Mesendoderm (in vitro differentiated cells): ENCODE measurements around the gene SLC7A7.
A peak's percentile ranks its signal among the peaks of the same experiment; 100 is the strongest.

Source experiments
- DNase-seq: peaks from one replicate; pipeline ENCODE4 v3.0.0; 2013
- H2AK5ac ChIP-seq: 2 replicates; pipeline ENCODE4 v1.6.1; 2013; ENCODE audit warnings: low read length, inconsistent platforms
- H2BK120ac ChIP-seq: 2 replicates; pipeline ENCODE4 v1.6.1; 2013; ENCODE audit warnings: low read depth, mild to moderate bottlenecking, low read length, moderate library complexity, mixed read lengths
- H2BK15ac ChIP-seq: replicated peaks from 2 replicates; pipeline ENCODE4 v1.6.1; 2013; ENCODE audit warnings: low read depth, mild to moderate bottlenecking, moderate library complexity
- H2BK5ac ChIP-seq: 2 replicates; pipeline ENCODE4 v1.6.1; 2013; ENCODE audit warnings: low read length, inconsistent platforms
- H3K18ac ChIP-seq: 2 replicates; pipeline ENCODE4 v1.6.1; 2013; ENCODE audit warnings: mild to moderate bottlenecking, low read length, mixed read lengths
- H3K23ac ChIP-seq: one replicate; pipeline ENCODE4 v1.6.1; 2013; ENCODE audit warnings: low read length
- H3K27ac ChIP-seq: 2 replicates; pipeline ENCODE4 v1.5.1; 2013; ENCODE audit warnings: low read depth, mild to moderate bottlenecking, inconsistent platforms, low read length, moderate library complexity
- H3K27me3 ChIP-seq: 2 replicates; pipeline ENCODE4 v1.6.1; 2013; ENCODE audit warnings: low read length, control low read depth, mild to moderate bottlenecking, inconsistent platforms; ENCODE audit not compliant: insufficient read depth, poor library complexity
- H3K36me3 ChIP-seq: 2 replicates; pipeline ENCODE4 v1.6.1; 2013; ENCODE audit warnings: low read length, inconsistent platforms; ENCODE audit not compliant: control insufficient read depth, insufficient read depth
- H3K4ac ChIP-seq: one replicate; pipeline ENCODE4 v1.6.1; 2013; ENCODE audit warnings: low read depth, mild to moderate bottlenecking, low read length, moderate library complexity
- H3K4me1 ChIP-seq: 2 replicates; pipeline ENCODE4 v1.6.1; 2013; ENCODE audit warnings: low read depth, low read length, inconsistent platforms; ENCODE audit not compliant: control insufficient read depth
- H3K4me2 ChIP-seq: 2 replicates; pipeline ENCODE4 v1.6.1; 2013; ENCODE audit warnings: low read length
- H3K4me3 ChIP-seq: 2 replicates; pipeline ENCODE4 v1.5.1; 2013; ENCODE audit warnings: mild to moderate bottlenecking, low read length
- H3K56ac ChIP-seq: one replicate; pipeline ENCODE4 v1.6.1; 2013; ENCODE audit warnings: low read length
- H3K79me1 ChIP-seq: 2 replicates; pipeline ENCODE4 v1.6.1; 2013; ENCODE audit warnings: low read length, inconsistent platforms
- H3K79me2 ChIP-seq: 2 replicates; pipeline ENCODE4 v1.6.1; 2013; ENCODE audit warnings: mild to moderate bottlenecking, low read length; ENCODE audit not compliant: control insufficient read depth, insufficient read depth
- H3K9ac ChIP-seq: 2 replicates; pipeline ENCODE4 v1.6.1; 2013; ENCODE audit warnings: low read length, inconsistent platforms
- H4K5ac ChIP-seq: one replicate; pipeline ENCODE4 v1.6.1; 2013; ENCODE audit warnings: low read length
- H4K8ac ChIP-seq: one replicate; pipeline ENCODE4 v1.6.1; 2013; ENCODE audit warnings: low read depth, mild to moderate bottlenecking, control low read depth, low read length, moderate library complexity
- WGBS: extraction: QIAGEN DNeasy Blood & Tissue Kit; methylation state at CpG from one replicate; pipeline ENCODE4 v1.1.7; 2013; ENCODE audit warnings: low lambda C conversion rate, missing lambda C conversion rate; ENCODE audit not compliant: insufficient coverage; ENCODE audit errors: extremely low coverage; 5-methylcytosine and 5-hydroxymethylcytosine counted together

SLC7A7 gene

DNA sequence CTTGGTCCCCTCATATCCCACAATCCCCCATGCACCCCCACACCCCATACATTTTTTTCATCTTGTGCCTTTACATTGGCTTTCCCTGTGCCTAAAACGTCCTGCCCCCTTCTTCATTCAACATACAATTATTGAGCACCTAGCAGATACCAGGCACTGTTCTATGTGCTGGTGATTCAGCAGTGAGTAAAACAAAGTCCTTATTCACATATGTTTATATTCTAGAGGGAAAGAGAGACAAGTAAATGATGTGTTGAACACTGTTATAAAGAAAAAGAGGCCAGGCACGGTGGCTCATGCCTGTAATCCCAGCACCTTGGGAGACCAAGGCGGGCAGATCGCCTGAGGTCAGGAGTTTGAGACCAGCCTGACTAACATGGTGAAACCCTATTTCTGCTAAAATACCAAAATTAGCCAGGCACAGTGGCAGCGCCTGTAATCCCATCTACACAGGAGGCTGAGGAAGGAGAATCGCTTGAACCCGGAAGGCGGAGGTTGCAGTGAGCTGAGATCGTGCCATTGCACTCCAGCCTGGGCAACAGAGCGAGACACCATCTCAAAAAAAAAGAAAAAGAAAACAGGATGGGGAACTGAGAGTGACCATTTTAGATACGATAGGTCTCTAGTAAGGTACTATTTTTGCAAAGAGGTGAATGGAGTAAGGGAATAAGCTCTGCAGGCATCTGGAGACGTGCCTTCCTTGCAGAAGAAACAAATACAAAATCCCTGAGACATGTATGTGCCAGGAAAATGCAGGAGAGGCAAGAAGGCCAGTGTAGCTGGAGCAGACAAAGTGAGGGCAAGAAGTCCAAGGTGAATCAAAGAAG, 12.2 kb downstream of the SLC7A7 start:
- Histone ChIP-seq H3K4me2 (no peak overlapping the region), H2BK15ac (no peak overlapping the region), H2BK120ac (no peak overlapping the region), H2BK5ac (no peak overlapping the region), H3K18ac (no peak overlapping the region), H3K4me3 (no peak overlapping the region), H3K4me1 (no peaks in the 10 kb centered on the region), H4K8ac (no peak overlapping the region), H3K79me1 (no peaks in the 10 kb centered on the region), H4K5ac (no peak overlapping the region), H3K27ac (no peak overlapping the region), H3K79me2 (no peaks in the 10 kb centered on the region), H3K27me3 (no peaks in the 10 kb centered on the region), H3K56ac (no peak overlapping the region), H3K4ac (no peak overlapping the region), H3K9ac (no peak overlapping the region), H2AK5ac (no peak overlapping the region), H3K23ac (no peak overlapping the region), H3K36me3 (no peaks in the 10 kb centered on the region)
- no CpG with 5 or more reads among the region's 12 CpGs for WGBS
- DNase-seq: no peak

DNA sequence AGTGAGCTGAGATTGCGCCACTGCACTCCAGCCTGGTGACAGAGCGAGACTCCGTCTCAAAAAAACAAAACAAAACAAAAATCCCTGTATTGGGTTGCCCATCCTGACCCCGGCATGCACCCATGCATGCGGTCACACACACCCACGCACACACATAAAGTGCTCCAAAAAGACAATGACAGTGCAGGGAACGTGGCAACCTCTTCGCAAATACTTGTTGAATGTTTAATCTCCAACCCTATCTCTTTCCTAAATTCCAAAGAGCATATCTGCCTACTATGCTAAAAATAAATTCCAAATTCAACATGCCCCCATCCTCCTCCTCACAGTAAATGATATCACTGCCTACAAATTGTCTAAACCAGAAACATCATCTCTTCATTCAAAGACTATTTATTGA, 13.5 kb downstream of the SLC7A7 start:
- no peak overlapping the region for H3K9ac ChIP-seq
- no peak overlapping the region for H4K5ac ChIP-seq
- no peak overlapping the region for H3K4me3 ChIP-seq
- no peak overlapping the region for H2BK120ac ChIP-seq
- WGBS: no CpG with 5 or more reads among the region's 8 CpGs
- H3K27ac ChIP-seq: no peak overlapping the region
- no peaks in the 10 kb centered on the region for H3K36me3 ChIP-seq
- H2BK15ac ChIP-seq: no peak overlapping the region
- H3K27me3 ChIP-seq: no peaks in the 10 kb centered on the region
- H3K18ac ChIP-seq: no peak overlapping the region
- H3K23ac ChIP-seq: no peak overlapping the region
- no peak overlapping the region for H3K56ac ChIP-seq
- no peaks in the 10 kb centered on the region for H3K79me1 ChIP-seq
- no peak overlapping the region for H3K4me2 ChIP-seq
- H3K4ac ChIP-seq: no peak overlapping the region
- no peak overlapping the region for H2BK5ac ChIP-seq
- H4K8ac ChIP-seq: no peak overlapping the region
- no peaks in the 10 kb centered on the region for H3K79me2 ChIP-seq
- no peak for DNase-seq
- no peak overlapping the region for H2AK5ac ChIP-seq
- H3K4me1 ChIP-seq: peaks cover 5% of the 10 kb centered on the region

DNA sequence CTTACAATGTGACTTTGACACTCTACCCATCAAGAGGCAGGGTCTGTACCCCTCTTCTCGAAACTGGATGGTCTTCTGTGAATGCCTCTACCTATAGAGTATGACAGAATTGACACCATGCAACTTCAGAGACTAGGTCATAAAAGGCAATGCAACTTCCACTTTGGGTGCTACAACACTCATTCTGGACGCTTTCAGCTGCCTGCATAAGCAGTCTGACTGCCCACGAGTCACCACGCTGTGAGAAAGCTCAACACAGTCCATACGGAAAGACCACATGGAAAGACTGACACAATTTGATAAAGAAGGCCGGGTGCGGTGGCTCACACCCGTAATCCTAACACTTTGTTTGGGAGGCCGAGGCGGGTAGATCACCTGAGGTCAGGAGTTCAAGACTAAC, 14.9 kb downstream of the SLC7A7 start:
- Histone ChIP-seq H2AK5ac (no peak overlapping the region), H3K56ac (no peak overlapping the region), H3K4me2 (no peak overlapping the region), H3K36me3 (no peaks in the 10 kb centered on the region), H2BK120ac (no peak overlapping the region), H3K27me3 (no peaks in the 10 kb centered on the region), H2BK5ac (no peak overlapping the region), H2BK15ac (no peak overlapping the region), H3K23ac (no peak overlapping the region), H3K18ac (no peak overlapping the region), H3K4me3 (no peak overlapping the region), H3K79me1 (no peaks in the 10 kb centered on the region), H3K9ac (no peak overlapping the region), H3K79me2 (no peaks in the 10 kb centered on the region), H4K8ac (no peak overlapping the region), H4K5ac (no peak overlapping the region), H3K4ac (no peak overlapping the region), H3K27ac (no peak overlapping the region), H3K4me1 (peaks cover 7% of the 10 kb centered on the region)
- no peak for DNase-seq
- no CpG with 5 or more reads among the region's 10 CpGs for WGBS

DNA sequence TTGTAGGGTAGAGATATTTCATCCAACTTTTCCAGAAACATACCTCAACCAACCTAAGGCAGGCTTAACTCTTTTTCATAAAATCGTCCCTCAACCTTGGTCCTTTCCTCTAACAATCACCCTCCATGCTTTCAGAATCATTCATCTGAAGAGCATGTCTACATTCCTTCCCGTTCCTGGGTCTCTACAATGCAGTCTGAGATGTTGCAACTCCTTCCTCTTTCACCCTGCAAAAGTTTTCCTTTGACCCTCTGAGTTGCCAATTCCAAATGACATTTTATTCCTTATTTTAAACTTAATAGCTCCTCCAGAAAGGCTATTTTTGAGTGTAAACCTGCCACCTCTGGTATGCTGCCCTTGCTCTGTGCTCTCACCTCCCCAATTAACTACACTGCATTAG, 16.7 kb downstream of the SLC7A7 start:
- no peak overlapping the region for H2BK5ac ChIP-seq
- H3K4me3 ChIP-seq: no peak overlapping the region
- no peak overlapping the region for H3K4me2 ChIP-seq
- no peak overlapping the region for H4K5ac ChIP-seq
- no peaks in the 10 kb centered on the region for H3K27me3 ChIP-seq
- peaks cover 7% of the 10 kb centered on the region for H3K4me1 ChIP-seq
- no peak overlapping the region for H3K56ac ChIP-seq
- H2BK120ac ChIP-seq: no peak overlapping the region
- no peak overlapping the region for H3K4ac ChIP-seq
- H3K36me3 ChIP-seq: no peaks in the 10 kb centered on the region
- no peak overlapping the region for H3K27ac ChIP-seq
- no peak overlapping the region for H2BK15ac ChIP-seq
- no peak overlapping the region for H3K23ac ChIP-seq
- H3K18ac ChIP-seq: no peak overlapping the region
- H3K9ac ChIP-seq: no peak overlapping the region
- no peak for DNase-seq
- H4K8ac ChIP-seq: no peak overlapping the region
- no peaks in the 10 kb centered on the region for H3K79me2 ChIP-seq
- no peak overlapping the region for H2AK5ac ChIP-seq
- no CpG with 5 or more reads among the region's 2 CpGs for WGBS
- no peaks in the 10 kb centered on the region for H3K79me1 ChIP-seq

DNA sequence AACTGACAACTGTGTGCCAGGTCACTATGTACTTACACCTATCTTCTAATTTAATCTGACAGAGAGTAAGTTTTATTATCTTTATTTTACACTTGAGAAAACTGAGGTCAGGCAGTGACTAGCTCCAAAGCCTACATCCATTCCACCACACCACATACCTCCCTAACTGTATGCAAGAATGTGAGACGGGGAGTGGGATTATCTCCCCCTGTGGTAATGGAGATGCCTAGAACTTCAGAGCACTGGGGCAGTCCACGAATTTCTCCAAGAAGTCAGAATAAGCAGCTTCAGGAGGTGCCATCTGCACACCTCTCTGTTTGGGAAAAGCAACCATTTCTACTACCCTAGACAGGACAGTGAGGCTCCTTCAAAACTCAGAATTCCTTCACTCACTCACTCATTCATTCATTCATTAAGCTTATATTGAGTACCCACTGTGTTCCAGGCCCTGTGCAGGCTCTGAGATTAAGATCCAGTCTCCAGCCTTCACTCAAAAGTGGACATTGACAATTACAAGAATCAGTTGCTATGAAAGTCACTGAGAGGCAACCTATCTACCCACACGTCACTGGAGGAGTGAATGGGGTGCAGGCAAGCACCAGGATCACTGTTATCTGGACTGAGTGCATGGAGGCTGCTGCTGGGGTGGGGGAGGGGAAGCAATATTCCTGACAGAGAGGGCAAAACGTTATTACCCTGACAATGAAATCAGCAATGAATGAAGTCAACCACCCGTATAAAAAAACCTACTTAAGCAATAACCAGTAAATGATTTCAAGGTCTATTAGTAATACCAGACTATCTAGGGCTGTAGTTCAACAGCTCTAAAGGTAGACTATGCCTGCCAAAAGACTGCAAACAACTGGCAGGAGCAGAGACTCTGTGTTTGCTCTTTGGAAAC, 18.0 kb downstream of the SLC7A7 start:
- no peak overlapping the region for H3K4me2 ChIP-seq
- no peak overlapping the region for H2BK5ac ChIP-seq
- no peak overlapping the region for H2AK5ac ChIP-seq
- no peak overlapping the region for H4K5ac ChIP-seq
- H3K9ac ChIP-seq: peak overlapping the region; percentile 4
- no peak overlapping the region for H3K18ac ChIP-seq
- WGBS: no CpG with 5 or more reads among the region's 5 CpGs
- peaks cover 7% of the 10 kb centered on the region for H3K4me1 ChIP-seq
- no peak overlapping the region for H3K23ac ChIP-seq
- H4K8ac ChIP-seq: no peak overlapping the region
- H3K27ac ChIP-seq: peak overlapping the region; percentile 29
- peak; percentile 91 for DNase-seq
- H3K27me3 ChIP-seq: no peaks in the 10 kb centered on the region
- H2BK15ac ChIP-seq: no peak overlapping the region
- no peaks in the 10 kb centered on the region for H3K79me1 ChIP-seq
- H3K36me3 ChIP-seq: no peaks in the 10 kb centered on the region
- H3K4me3 ChIP-seq: no peak overlapping the region
- H3K79me2 ChIP-seq: no peaks in the 10 kb centered on the region
- no peak overlapping the region for H3K4ac ChIP-seq
- peak overlapping the region; percentile 63 for H3K56ac ChIP-seq
- H2BK120ac ChIP-seq: no peak overlapping the region
